GM18511 (cell line): ENCODE measurements around the gene CORO1C.
"Not testable (repeated sequence)": the region's sequence is repeated elsewhere in the genome, so short reads cannot be mapped to it uniquely, and the experiment has no call there.

Experiments
- ATAC-seq: cut with Tn5 transposase; IDR thresholded peaks from one replicate; pipeline ENCODE4 v1.9.1; 2021; ENCODE audit warnings: mild to moderate bottlenecking, moderate library complexity; ENCODE audit not compliant: unreplicated experiment

CORO1C gene

DNA sequence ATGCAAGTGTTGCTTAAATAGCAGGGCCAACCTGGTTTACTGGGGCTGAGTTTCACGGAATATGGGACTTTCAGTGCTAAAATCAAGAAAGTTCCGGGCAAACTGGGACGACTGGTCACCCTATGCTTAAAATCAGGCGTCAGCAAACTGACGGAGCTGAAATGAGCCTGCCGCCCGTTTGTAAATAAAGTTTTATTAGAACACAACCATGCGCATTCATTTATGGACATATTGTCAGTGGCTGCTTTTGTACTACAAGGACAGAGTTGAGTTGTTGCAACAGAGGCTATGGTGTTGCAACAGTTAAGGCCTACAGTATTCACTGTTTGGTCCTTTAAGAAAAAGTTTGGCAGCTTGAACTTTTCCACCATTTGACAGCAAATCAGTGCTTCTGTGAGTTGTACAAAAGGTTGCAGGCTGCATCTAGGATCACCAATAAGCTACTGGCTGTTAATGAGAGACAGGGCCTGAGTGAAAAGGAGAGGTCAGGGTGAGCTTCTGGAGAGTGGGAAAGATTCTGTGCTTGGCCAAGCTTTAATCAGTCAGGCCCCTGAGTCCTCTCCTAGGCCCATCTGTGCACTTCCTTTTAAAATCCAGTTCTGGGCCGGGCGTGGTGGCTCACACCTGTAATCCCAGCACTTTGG lies 111.0 kb downstream of the CORO1C start:
- no peak for ATAC-seq

DNA sequence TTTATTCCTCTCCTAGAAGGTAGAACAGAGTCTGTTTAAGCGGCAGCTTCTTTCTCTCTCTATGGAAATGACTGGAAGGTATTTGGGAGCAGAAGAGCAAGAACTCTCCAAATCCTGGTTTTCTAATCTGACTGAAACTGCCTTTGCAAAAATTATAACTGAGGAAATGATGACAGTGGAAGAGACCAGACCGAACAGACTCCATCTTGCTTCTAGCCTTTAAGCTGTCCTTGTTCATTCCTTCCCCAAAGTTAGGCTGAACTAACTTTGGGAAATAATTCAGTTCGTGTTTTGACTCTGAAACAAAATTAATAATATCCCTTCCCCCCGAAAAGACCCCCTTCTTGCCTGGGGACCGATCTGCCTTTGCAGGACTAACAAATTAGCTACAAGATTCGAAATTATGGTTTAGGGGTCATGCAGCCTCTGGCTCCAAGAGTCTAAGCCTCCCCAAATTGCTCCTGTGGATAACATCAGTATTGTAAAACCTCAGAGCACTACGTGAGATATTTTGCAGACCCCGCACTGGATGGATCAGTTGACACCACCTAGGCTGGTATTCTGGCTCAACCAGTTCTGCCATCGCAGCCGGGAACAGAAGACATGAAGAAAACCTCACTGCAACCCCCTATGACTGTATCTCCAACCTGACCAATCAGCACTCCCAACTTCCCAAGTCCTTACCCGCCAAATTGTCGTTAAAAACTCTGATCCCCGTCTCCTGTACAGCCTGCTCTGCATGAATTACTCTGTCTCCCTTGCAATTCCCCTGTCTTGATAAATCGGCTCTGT lies 111.8 kb downstream of the CORO1C start:
- ATAC-seq, result no peak

DNA sequence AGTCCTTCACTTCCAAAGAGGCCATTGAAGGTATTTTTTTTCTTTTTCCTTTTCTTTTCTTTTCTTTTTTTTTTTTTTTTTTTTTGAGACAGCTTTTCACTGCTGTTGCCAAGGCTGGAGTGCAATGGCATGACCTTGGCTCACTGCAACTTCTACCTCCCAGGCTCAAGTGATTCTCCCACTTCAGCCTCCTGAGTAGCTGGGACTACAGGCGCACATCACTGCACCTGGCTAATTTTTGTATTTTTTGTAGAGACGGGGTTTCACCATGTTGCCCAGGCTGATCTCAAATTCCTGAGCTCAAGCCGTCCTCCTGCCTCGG lies 112.4 kb downstream of the CORO1C start:
- ATAC-seq, result not testable (repeated sequence)

DNA sequence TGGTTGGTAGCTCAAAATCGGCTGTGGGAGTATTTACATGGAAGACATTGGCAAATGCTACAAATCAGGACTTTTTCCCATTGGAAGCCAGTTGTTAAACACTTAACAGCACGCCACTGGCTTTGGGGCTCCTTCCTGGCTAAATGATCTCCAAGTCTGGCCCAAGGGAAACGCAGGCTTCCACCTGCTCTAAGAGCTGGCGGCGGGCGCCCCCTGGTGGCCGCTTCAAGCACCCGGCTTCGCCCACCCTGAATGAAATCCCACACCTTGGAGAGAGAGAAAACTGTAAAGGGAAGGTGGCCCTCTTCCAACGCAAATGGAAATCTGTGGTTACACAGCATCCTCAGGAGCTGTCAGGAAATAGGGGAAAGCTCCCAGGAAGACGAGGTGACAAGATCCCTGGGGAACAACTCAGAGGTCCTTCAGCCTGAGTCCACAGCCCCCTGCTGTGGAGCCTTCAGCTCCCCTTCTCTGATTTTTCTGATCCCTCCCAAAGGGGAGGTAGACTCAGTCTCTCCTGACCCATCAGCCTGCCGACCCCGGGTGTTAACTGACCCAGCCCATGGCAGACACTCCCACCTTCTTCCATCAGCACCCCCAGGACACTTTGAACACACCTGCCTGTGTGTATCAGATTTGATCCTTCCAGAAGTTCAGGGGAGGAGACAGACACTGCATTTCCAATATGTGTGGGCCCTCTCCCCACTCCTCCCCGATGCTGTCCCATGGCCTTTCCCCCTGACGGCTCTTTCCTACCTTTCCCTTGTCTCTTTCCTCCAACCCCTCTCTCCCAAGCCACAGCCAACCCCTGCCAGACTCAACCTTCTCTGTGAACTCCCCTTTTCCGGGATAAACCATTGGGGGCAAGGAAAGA lies 113.0 kb downstream of the CORO1C start:
- peak; percentile 51 for ATAC-seq

DNA sequence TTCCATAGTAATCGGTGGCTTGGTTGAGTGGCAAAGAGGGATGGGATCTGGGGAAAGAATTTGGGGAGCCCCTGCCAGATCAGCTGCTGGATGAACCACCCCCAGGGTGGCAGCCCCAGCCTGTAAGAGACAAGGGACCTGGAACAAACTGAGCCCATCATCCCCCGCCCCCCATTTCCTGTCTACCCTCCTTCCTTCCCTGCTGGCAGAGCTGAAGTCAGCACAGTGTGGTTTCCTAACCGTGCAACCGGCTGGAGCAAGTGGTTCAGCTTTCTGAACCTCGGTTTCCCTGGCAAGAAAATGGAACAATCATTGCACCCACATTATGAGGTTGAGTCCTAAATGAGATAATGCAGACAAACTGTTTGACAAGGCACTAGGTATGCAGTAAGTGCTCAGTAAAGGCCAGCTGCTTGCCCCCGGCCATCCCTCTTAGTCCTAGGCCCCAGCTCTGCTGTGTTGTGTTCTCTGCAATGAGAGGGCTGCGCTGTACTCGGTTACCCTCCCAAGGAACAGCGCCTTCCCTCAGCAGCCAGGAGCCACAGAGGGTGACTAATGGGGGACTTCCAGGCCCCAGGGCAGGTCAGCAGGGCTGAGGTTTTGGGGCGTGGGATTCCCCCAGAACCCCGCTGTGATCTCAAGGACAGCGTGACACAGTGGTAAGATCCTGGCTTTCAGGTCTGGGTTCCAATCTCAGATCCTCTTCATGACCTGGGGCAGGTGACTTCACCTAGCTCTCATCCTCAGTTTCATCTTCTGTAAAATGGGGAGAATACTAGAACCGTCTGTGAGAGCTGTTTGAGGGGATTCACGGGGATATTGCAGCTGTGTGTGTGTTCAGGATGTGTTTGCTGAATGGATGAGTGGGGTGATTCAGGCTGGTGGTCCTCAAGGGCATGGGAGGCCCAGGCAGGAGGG lies 114.1 kb downstream of the CORO1C start:
- peak; percentile 81 for ATAC-seq

DNA sequence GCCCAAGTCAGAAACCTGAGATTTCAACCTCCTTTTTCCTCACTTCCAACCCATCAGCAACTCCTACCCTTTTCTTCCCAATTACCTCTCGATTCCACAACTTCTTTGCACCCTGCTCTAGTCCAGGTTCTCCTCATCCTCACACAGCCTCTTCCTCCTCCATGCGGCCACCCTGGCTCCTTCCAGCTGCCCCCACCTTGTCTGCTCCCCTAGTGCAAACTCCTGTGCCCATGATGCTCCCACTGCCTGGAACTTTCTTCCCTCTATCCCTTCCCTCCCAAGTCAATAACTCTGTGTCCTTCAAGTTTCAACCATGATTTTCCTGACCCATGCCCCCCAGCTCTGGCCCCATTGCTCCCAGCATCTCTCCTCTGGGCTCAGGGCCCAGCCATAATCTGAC lies 115.0 kb downstream of the CORO1C start:
- no peak for ATAC-seq

DNA sequence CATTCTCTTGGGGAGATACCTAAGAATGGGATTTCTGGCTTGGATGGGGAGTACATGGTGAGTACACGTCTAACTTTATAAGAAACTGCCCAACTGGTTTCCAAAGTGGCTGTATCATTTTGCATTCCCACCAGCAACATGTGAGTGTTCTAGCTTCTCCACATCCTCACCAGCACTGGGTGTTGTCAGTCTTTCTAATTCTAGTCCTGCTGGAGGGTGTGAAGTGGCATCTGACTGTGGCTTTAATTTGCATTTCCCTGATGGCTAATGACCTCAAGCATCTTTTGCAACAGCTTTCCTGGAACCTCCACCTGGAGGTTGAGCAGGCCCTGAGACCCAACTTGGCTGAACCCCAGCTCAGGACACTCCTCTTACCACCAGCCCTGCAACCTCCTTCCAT lies 115.4 kb downstream of the CORO1C start:
- ATAC-seq, result no peak

DNA sequence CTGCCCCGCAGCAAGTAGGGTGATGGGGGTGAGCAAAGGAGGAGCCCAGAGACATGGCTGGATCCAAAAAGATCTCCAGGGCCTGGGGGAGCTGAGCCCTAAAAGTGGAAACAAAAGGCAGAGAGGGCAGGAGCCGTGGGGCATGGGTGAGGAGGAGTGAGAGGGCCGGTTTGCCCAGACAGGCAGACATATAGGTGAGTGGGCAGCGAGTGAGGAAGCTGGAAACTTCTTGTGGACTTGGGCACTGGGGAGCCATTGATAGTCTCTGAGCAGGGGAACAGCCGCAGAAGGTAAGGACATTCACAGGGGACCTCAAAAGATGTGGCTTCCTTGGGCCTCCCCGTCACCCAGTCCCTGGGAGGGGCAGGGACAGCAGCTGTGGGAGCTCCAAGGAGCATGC lies 116.7 kb downstream of the CORO1C start:
- ATAC-seq, result no peak

DNA sequence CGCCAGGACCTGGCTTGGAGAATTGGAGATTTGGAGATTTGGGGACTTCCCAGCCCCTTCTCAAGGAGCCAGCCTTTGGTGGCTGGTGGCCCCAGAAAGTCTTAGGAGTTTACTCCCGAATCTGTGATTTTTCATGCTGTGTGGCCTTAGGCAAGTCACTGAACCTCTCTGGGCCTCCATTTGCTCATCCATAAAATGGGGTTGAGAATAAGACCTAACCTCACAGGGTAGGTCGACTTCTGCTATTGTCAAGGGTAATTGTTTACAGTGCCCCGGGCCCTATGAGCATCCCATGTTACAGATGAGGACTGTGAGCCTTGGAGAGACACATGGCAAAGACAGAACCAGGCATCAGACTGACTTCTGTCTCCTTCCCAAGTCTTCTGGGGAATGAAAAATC lies 117.3 kb downstream of the CORO1C start:
- no peak for ATAC-seq

DNA sequence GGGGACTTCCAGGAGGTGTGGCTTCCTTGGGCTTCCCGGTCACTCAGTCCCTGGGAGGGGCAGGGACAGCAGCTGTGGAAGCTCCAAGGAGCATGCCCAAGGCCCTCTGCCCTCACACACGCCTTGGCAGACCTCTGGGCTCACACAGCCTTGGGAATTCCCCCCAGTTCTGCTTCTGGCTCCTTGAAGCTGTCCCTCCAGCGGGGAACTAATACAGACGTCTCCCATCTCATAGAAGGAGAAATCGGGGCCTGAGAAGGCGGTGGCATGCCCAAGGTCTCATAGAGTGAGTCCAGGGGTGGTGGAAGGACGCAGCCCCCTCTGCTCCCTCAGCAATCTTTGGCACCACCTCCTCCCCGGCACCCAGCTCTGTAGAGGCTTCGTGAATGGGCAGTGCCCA lies 117.8 kb downstream of the CORO1C start:
- no peak for ATAC-seq

DNA sequence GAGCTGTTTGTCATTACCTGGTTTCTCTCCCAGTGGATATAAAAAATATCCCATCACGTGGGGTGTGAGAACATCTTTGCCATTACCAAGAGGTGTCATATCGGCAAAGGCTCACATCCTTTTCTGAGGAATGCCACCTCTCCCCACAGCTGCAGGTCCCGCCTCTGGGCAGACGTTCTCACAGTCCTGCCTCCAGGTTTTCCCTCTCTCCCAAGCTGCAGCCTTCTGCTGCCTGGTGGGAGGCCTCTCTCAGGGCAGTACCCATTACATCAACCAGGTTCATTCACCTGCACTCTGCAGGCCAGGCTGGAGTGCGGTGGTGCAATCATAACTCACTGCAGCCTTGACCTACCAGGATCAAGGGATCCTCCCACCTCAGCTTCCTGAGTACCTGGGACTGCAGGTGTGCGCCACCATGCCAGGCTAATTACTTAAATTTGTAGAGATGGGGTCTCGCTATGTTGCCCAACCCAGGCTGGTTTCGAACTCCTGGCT lies 118.5 kb downstream of the CORO1C start:
- ATAC-seq, result no peak

DNA sequence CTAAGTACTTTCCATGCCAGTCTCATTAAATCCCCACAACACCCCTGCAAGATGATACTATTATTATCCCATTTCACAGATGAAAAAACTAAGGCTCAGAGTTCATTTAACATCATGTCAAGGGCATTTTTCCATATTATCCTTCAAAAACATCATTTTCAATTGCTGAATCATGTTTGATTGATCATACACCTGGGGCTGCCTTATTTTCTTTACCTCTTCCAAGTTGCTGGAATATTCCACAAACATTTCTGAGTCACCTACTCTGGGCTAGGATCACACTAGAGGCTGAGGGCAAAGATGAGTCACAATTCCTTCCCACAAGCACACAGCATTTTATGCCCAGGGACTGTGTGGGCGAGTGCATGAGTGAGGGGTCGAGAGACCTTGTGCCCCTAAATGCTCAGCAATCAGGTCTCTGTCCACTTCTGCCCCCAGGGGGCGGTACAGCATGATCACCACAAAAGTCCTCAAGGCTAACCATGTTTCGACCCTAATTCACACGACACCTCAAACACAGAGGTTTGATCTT lies 119.4 kb downstream of the CORO1C start:
- no peak for ATAC-seq

DNA sequence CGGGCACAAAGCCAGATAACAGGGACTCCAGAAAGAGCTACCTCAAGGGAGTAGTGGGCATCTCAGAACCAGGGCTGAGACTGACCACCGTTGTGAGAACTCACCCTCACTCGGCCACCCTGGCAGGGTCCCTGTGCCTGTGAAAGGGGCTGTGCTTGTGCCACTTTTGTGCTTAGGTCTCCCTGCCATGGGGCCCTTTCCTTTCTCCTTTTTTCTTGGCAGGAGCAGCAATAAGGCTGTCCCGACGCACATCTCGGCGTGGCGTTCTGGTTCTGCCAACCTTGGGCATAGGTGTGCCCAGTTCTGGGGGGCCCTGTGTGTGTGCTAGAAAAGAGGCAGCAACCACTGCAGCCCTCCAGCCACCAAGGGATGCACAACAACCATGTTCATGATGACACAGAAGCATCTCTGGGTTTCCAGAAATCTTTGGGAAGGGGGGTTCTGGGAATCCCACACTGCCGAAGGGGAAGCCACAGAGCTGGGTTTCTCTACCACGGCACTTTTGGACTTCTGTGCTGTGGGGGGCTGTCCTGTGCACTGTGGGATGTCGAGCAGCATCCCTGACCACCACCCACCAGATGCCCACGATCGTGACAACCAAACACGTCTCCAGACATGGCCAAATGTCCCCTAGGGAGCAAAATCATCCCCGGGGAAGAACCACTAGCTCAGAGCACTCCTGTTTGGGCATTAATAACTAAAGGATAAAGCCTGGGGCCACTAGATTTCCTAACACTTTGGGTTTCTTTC lies 120.3 kb downstream of the CORO1C start:
- ATAC-seq, result no peak

DNA sequence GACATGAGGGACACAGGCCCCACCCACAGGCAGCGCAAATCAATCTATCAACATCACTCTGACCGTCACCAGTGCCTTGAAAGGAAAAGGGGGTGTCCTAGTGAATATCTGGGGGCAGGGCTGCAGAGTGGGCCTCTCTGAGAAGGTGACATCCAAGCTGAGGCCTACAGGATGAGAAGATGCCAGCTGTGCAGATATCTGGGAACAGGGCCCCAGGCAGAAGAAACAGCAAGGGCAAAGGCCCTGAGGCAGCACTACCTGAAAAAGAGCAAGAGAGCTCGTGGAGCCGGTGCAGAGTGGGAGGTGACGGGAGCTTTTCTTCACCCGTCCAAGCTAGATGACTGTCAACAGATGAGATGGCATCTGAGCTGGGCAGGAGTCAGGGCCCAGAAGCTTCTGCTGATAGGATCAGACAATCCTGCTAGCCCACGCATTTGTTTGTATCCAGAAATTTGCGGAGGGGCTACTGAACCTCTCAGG lies 120.9 kb downstream of the CORO1C start:
- ATAC-seq, result no peak

DNA sequence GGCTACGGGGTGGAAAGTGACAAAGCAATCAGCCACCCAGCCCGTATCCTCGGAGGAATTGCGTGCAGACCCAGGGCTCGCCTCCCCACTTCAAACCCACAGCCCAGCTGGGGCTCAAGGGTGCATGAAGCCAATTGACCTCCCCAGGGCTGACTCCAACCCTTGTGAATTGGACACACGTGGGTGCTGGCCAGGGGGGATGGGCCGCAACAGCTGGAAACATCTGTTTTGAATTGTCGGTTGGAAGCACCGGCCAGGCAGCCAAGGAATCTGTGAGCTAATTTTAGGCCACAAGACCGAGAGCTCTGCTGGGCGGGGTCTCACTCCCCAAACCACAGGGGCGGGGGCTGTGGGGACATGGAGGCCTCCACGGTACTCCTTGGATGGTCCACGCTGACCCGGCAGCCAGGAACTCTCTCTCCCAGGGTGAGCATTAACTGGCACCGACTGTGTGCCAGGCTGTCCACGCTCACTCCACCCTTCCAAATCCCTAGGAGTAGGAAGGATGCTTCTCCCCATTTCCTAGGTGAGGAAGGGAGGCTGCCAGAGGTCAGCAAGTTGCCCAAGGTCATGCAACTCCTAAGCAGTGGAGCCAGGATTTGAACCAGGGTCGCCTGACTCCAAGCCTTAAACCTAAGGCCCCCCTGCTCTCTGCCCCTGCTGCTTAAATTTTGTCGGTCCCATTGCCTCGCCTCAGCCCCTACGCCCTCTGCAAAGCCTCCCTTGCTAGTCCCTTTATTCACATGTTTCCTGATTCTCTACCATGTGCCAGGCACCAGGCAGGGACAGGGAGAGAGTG lies 121.6 kb downstream of the CORO1C start:
- no peak for ATAC-seq

DNA sequence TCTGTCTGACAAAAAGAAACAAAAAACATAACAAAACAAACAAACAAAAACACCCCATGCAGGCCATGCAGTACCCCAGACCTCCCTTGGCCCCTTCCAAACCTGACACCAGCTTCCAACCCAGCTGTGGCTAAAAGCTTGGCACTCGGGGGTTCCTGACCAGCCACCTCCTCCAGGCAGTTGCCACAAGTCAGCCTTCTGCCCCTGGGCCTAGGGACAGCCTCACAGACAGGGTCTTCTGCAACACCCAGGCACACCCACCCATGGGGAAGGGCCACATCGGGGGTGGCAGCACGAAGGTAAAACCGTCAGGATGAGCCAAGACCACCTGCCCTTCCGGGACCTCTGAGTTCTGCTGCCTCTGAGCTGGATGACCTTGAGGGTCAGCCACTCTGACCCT lies 122.7 kb downstream of the CORO1C start:
- no peak for ATAC-seq

DNA sequence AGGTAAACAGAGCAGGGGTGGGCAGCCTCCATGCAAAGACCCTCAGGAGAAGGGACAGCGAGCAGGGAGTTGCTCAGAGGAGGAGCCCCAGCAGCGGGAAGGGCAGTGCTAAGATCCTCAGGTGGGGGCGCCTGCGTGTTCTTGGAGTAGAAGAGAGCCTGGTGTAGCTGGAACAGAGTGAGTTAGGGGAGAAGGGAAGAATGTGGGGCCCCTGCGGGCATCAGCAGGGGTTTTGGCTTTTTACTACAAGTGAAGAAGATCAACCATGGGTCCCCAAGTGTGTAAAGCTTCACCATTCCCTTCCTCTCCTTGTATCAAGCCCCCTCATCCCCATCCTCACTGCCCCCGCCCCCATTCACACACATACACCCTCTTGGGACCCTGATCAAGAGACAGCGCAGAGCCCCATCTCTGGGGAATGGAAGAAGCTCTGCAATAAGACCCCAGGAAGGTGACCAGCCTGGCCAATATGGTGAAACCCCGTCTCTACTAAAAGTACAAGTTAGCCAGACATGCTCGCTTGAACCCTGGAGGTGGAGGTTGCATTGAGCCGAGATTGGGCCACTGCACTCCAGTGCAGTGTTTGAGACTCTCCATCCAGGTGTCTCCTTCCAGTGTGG lies 123.2 kb downstream of the CORO1C start:
- no peak for ATAC-seq

DNA sequence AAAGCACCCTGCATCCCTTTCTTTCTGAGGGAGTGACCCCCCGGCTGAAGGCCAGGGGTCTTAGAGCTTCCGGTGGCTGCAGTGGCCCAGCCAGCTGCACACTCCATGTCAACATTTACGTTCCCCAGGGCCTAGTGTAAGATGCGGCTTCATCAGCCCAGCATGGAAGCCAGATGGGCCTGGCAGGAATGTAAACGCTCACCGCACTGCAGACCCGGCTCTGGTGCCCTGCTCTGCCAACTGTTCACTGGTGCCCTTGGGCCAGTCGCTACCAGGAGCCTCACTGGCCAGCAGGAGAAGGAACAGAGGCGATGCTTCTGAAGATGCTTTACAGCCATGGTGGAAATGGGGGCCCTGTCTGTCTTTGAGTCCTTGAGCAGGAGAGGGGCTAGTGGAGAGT lies 124.8 kb downstream of the CORO1C start:
- ATAC-seq, result no peak
